HG02759 (cell line): ENCODE data around the gene ADGB.
"Not testable (repeated sequence)": the region's sequence is repeated elsewhere in the genome, so short reads cannot be mapped to it uniquely, and the experiment has no call there.

Experiments
- ATAC-seq: cut with Tn5 transposase; IDR thresholded peaks from one replicate; pipeline ENCODE4 v1.9.1; 2021; ENCODE audit warnings: mild to moderate bottlenecking, moderate library complexity; ENCODE audit not compliant: unreplicated experiment

Gene ADGB

GRCh38 chr6:146741609-146742008, 142.8 kb downstream of the ADGB start:
- ATAC-seq = no peak

- no peak for ATAC-seq
Observed at GRCh38 chr6:146753306-146753705, 154.5 kb downstream of the ADGB start.

- no peak for ATAC-seq
Observed at GRCh38 chr6:146767632-146768031, 168.9 kb downstream of the ADGB start.

GRCh38 chr6:146768722-146769121, 169.9 kb downstream of the ADGB start:
- no peak for ATAC-seq

- peak; percentile 19 for ATAC-seq
Observed at GRCh38 chr6:146770275-146770964, 171.6 kb downstream of the ADGB start.

GRCh38 chr6:146770965-146771735, 172.4 kb downstream of the ADGB start:
- ATAC-seq = peak; percentile 45

- no peak for ATAC-seq
Observed at GRCh38 chr6:146775220-146775619, 176.4 kb downstream of the ADGB start.

- no peak for ATAC-seq
Observed at GRCh38 chr6:146781836-146782235, 183.1 kb downstream of the ADGB start.

GRCh38 chr6:146785001-146785585, 186.3 kb downstream of the ADGB start:
- ATAC-seq = peak; percentile 91

GRCh38 chr6:146787876-146788508, 189.2 kb downstream of the ADGB start:
- no peak for ATAC-seq

GRCh38 chr6:146790561-146791091, 191.9 kb downstream of the ADGB start:
- ATAC-seq = no peak

GRCh38 chr6:146791930-146792329, 193.2 kb downstream of the ADGB start:
- ATAC-seq = no peak

GRCh38 chr6:146793218-146793617, 194.4 kb downstream of the ADGB start:
- ATAC-seq = not testable (repeated sequence)

- ATAC-seq = no peak
Observed at GRCh38 chr6:146795479-146796133, 196.8 kb downstream of the ADGB start.

GRCh38 chr6:146803167-146803566, 204.4 kb downstream of the ADGB start:
- ATAC-seq = not testable (repeated sequence)

GRCh38 chr6:146803601-146804000, 204.8 kb downstream of the ADGB start:
- no peak for ATAC-seq

GRCh38 chr6:146805546-146806325, 207.0 kb downstream of the ADGB start:
- no peak for ATAC-seq

GRCh38 chr6:146809014-146809413, 210.2 kb downstream of the ADGB start:
- not testable (repeated sequence) for ATAC-seq

- not testable (repeated sequence) for ATAC-seq
Observed at GRCh38 chr6:146812811-146813321, 214.1 kb downstream of the ADGB start.

GRCh38 chr6:146813554-146813953, 214.8 kb downstream of the ADGB start:
- no peak for ATAC-seq
